GM19043 (cell line): ENCODE measurements around the gene SEMA3D.

Source experiments
- ATAC-seq: cut with Tn5 transposase; IDR thresholded peaks from one replicate; pipeline ENCODE4 v1.9.1; 2021; ENCODE audit warnings: low read depth; ENCODE audit not compliant: unreplicated experiment

The SEMA3D gene

DNA sequence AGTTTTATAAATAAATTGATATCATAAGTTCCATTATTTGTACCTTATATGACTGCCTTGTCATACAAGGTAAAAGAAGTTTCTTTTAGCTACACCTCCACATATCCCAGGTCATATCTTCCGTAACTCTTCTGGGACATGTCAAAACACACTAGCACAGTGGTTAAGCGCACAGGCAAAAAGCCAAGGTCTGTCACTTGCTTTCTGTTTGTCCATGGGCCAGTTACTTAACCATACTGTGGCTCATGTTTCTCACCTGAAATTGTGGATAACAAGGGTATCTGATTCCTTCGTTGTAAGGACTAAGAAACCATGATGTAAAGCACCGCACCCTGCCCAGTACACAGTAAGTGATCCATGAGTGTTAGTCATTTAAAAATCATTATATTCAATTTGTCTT is 56.2 kb downstream of the SEMA3D start:
- ATAC-seq: no peak

DNA sequence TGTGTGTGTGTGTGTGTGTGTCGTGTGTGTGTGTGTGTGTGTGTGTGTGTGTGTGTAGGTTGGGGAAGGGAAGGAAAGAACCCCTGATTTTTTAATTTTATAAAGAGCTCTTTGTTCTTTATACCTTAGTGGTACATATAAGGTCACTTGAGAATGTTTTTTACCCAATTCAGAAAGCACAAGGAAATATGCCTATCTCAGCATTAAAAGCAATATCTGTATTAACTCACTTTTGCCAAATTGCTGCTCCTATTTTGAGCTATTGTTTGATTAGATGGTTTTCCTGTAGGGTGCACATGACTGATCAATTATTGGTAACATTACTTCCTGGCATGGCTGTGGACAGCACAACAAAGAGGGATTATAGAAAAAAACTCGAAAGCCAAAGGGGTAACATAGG is 60.5 kb downstream of the SEMA3D start:
- no peak for ATAC-seq

DNA sequence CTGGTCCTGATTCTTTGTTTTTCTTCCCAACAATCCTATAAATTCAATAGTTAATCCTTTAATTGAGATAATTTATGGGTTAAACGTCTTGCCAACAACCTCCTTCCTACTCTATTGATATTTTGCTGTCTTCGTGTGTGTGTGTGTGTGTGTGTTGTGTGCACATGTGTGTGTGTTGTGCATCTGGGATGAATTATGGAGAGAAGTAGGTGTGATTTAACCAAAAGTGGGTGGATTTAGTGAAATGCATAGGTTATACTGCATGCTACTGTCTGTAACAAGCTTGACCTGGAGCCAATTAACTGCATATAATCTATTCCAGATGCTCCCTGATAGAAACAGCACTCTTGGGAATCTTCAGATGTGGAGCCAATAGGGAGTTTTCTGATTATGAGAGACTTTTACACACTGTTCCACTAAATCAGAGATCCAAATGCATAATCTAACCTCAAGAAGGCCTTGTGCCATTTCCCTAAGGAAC is 61.2 kb downstream of the SEMA3D start:
- ATAC-seq: no peak

GRCh38 chr7:85125176-85125575 is 61.7 kb downstream of the SEMA3D start:
- no peak for ATAC-seq

- ATAC-seq: no peak
Measured at GRCh38 chr7:85119934-85120333, 66.9 kb downstream of the SEMA3D start.

DNA sequence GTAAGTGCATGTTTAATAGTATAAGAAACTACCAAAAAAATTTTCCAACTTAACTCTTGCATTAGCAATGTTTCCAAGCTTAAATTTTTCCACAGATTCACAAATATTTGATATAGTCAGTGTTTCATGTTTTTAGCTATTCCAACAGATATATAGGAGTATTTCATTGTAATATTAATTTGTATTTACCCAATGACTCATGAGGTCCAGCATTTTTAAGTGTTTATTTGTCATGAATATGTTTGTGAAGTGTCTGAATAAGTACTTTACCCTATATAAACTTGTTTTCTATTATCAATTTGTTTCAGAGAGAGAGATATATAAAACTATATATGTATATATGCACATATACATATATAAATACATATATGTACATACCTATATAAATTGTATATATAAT is 71.0 kb downstream of the SEMA3D start:
- ATAC-seq: no peak

DNA sequence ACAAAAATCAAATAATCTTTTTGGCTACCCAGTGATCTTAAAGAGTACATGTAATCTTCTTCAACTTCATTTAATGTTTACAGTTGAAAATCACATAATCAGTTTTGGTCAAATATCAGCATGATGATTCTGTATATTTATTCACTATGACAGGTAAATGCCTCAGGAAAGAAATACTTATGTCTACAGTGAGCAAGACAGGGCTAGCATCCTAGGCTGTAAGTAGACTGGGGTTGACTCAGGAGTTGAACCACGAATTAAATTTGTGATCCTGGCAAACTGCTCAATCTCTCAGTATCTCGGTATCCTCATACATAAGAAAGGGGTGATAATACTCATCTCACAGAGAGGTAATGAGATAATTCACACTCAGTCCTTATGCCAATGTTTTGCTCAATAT is 71.8 kb downstream of the SEMA3D start:
- ATAC-seq: no peak

DNA sequence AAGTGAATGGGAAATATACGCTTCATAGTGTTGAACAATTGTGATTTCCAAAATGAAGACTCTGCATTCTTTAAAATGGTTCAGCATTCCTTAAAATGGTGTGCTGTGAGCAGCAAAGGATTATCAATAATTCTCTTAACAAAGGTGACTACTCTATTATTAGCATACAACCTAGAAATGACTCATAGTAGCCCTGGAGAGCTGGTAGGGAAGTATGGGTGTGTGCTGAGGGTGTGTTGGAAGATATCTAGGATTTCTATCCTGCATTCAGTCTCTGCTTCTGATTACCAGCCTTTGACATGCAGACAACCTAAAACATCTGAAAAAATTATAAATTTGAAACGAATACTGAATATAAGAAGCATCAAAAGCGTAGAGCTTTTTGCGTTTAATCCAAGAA is 72.5 kb downstream of the SEMA3D start:
- ATAC-seq: no peak

DNA sequence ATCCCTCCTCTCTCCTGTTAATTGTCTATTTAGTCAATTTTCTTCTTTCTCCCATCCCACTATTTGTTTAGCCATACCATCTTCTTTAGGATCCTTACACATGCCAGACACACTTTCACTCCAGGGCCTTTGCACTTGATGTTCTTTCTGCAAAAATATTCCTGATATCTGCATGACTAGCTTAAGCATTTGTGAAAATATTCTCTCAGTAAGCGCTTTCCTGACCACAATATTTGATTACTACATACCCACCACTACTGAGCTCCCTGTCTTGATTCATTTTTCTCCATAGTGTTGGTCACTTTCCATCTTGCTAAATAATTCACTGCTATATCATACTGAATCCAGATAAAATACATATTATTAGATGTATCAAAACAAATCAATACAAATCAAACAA is 75.1 kb downstream of the SEMA3D start:
- no peak for ATAC-seq

- ATAC-seq: no peak
Measured at GRCh38 chr7:85106719-85107118, 80.1 kb downstream of the SEMA3D start.

DNA sequence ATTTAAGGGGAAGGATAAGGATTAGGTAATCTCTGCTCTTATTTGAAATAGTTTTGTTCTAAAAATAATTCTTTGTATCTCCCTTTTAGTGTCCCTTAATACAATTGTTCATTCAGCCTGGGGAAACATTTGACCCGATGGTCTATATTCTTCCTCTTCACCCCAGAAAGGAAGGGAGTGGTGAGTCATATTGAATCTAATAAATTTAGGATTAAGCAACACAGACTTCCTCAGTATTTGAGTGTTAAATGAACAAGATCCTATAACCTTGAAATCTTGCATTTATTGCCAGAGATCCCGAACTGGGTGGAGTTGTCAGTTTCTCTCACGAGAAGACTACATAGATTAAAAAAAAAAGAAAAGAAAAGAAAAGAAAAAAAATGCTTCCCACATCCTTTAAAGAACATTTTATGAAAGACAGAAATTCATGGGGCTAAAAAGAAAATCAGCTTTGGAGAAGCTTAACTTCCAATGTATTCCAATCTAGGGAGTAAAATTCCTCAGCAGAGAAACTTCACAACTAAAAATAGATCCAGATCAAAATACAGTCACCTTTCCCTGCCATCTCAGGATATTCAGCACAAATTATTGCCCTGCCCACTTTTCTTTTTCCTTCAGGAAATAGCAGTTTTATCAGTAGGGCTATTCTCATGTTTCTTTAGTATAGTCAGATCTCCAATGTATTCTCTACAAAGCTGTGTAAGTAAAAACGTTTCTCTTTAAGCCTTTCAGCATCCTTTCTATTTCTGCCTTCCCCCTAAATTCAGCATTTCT is 82.2 kb downstream of the SEMA3D start:
- ATAC-seq: no peak

DNA sequence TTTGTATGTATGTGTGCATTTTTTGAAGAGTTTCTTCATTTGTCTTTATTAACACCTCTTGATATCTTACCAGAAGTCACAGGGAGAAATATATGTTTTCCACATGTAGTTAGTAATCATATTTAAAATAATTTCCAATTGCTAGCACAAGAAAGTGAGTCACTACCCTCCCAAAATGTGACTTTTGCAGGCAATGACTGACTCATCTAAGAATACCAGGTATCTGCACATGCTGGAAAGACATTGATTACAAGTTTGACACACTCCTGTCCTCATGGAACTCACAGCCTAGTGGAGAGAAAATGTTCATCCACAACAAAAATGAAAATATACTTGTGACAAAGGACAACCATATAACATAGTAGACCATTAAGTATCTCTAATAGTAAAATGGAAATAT is 82.9 kb downstream of the SEMA3D start:
- ATAC-seq: no peak

DNA sequence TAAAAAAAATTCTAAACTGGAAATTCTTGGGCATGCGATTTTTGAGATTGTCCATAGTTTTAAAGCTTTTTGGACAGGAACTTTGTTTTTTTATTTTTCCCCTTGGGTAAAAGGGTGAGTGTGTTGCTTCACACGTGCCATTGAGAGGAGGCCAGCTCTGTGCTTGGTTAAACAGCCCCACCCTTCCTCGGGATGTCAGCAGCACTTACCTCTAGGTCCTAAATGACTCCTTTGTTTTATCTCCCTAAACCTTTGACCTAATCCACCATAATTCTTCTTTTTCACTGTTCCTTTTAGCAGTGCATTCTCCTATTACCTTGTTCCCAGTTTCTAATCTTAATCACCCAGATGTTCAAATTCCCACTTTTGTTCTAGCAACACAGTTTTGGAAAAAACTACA is 83.5 kb downstream of the SEMA3D start:
- ATAC-seq: no peak

- no peak for ATAC-seq
Measured at GRCh38 chr7:85102813-85103350, 84.0 kb downstream of the SEMA3D start.

DNA sequence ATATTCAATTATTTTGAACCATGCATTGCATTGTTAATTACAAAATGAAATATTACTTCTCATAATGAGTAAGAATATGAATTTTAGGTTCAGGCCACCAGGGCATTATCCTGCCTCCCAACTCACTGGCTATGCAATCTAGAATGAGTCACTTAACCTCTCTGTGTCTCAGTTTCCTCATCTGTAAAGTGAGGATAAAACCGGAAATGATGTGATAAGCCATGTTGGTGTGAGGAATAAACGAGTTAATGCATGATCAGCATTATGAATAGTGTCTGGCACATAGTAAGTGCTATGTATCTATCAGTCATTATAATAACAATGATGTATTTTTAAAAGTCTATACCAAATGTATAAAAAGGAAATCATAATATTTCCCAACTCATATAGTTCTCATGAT is 85.5 kb downstream of the SEMA3D start:
- ATAC-seq: no peak

- no peak for ATAC-seq
Measured at GRCh38 chr7:85097844-85098243, 89.0 kb downstream of the SEMA3D start.

DNA sequence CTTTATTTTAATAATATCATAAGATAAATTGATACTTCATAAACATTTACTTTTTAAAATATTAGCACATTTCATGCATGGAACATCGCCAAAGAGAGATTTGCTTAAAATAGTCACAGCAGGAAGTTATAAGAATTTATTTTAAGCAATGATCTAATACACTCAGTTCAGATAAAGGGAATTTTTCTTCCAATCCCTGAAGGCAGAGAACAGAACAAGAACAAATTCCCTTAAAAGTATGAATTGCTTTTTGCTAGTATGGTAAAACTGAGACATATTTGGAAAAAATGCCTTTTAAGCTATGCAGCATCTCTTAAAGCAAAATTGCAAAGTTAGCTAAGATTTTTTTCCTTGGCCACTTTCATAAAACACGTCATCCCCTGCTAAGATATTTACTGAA is 91.0 kb downstream of the SEMA3D start:
- no peak for ATAC-seq

DNA sequence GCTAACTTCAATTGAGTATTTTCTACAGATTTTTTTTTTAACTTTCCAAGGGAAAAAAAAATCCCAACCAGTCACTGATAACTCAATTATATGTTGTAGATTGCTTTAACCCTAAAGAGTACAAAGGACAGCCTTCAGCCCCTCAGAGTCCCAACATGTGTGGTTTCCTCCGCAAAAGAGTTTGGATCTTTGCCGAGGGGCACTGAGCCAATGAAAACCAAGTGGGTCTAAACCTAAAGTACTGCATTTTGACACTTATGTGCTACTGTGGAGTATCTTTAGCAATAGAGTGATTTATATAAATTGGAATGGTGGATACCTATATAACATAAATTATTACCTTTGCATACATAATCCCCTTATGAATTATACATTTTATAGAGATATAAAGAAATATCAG is 91.5 kb downstream of the SEMA3D start:
- ATAC-seq: no peak

- ATAC-seq: no peak
Measured at GRCh38 chr7:85094046-85094725, 92.7 kb downstream of the SEMA3D start.

GRCh38 chr7:85091565-85091928 is 95.3 kb downstream of the SEMA3D start:
- ATAC-seq: no peak

GRCh38 chr7:85090919-85091564 is 95.8 kb downstream of the SEMA3D start:
- ATAC-seq: no peak
